ENCODE measurements around the gene HOXB4. TPM values are rescaled to one million over a fixed set of nuclear protein-coding genes. Genes with fewer than 3 reads are reported as not detected.

HOXB4 gene
- total RNA-seq, 1 experiment from 2014 or later, result 11.3 TPM

DNA sequence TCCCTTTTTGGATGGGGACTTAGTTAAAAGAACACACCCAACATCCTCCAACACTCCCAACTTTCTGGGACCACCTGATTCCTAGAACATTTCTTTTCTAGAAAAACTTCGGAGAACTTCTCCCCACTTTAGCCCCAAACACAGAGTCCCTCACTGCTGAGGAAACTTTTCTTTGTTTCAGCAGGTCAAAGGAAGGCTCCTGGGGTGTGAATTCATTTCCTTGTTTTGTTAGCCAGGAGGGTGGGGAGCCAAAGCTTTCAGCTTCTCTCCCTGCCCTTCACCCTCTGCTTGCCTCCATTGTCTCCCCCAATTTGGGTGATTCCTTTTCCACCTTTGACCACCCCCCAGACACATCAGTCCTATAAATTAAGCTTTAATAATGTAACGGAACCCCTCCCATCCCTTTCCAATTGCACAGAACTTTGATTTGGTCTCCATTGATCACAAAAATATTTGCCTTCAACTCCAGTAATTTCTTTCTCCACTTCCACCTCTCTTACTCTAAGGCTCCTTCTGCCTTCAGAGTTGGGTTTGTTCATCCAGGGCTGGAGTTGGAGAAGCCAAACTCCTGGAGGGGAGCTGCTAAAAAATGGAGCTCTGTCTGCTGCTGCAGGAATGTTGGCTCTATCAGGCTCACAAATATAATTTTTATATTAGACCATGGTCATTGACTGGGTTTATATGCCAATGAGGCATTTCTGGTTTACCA lies 10.3 kb downstream of the HOXB4 start:
- BruUV-seq (replicated peaks), result no TSS peak

More for the DNA sequence above, 10.3 kb downstream of the HOXB4 start:
- RAD21 ChIA-PET (ENCODE audit: low non-redundant PET in 1 of 2, low total read pairs in 2 of 2, uncharacterized antibody in 2 of 2, unreplicated experiment in 2 of 2), result no interaction called here
- H4K20me1 ChIP-seq (ENCODE audit: insufficient read depth), result no peaks in the 10 kb centered on the region
- CTCF ChIA-PET, result no interaction called here
- no peaks in the 10 kb centered on the region; a peak in 1 of 4 replicates for H3K36me3 ChIP-seq (ENCODE audit: control insufficient read depth in 1 of 2, insufficient read depth in 2 of 2, low read length in 2 of 2)
- no peak overlapping the region for H3K27ac ChIP-seq (ENCODE audit: low read depth, low read length)
- TF ChIP-seq EZH2 (IDR thresholded peaks at IDR 0.05) (no peak), CBX3 (IDR thresholded peaks at IDR 0.05; ENCODE audit: low read depth) (no peak), TCF7L2 (IDR thresholded peaks at IDR 0.05; ENCODE audit: borderline replicate concordance, extremely low read depth, insufficient read depth, insufficient read length) (no peak), FOSL1 (IDR thresholded peaks at IDR 0.05; ENCODE audit: low read depth) (no peak), RAD21 (IDR thresholded peaks at IDR 0.05; ENCODE audit: low read depth) (no peak), EZH2phosphoT487 (IDR thresholded peaks at IDR 0.05; ENCODE audit: borderline replicate concordance) (no peak), ZNF274 (IDR thresholded peaks at IDR 0.05; ENCODE audit: low read depth, low read length) (no peak), SP1 (IDR thresholded peaks at IDR 0.05; ENCODE audit: low read depth) (no peak), SIN3A (IDR thresholded peaks at IDR 0.05; ENCODE audit: low read depth) (no peak), YY1 (IDR thresholded peaks at IDR 0.05; ENCODE audit: extremely low read depth, insufficient replicate concordance, low read depth, low read length) (no peak), ELF1 (IDR thresholded peaks at IDR 0.05; ENCODE audit: borderline replicate concordance, low read depth) (no peak), SRF (IDR thresholded peaks at IDR 0.05; ENCODE audit: low read depth) (no peak), JUND (IDR thresholded peaks at IDR 0.05) (no peak), ZFX (IDR thresholded peaks at IDR 0.05) (no peak), POLR2AphosphoS5 (IDR thresholded peaks at IDR 0.05; ENCODE audit: low read depth, low read length) (no peak), EGR1 (IDR thresholded peaks at IDR 0.05; ENCODE audit: low read depth) (no peak)
- TF ChIP-seq, protein P1, sequence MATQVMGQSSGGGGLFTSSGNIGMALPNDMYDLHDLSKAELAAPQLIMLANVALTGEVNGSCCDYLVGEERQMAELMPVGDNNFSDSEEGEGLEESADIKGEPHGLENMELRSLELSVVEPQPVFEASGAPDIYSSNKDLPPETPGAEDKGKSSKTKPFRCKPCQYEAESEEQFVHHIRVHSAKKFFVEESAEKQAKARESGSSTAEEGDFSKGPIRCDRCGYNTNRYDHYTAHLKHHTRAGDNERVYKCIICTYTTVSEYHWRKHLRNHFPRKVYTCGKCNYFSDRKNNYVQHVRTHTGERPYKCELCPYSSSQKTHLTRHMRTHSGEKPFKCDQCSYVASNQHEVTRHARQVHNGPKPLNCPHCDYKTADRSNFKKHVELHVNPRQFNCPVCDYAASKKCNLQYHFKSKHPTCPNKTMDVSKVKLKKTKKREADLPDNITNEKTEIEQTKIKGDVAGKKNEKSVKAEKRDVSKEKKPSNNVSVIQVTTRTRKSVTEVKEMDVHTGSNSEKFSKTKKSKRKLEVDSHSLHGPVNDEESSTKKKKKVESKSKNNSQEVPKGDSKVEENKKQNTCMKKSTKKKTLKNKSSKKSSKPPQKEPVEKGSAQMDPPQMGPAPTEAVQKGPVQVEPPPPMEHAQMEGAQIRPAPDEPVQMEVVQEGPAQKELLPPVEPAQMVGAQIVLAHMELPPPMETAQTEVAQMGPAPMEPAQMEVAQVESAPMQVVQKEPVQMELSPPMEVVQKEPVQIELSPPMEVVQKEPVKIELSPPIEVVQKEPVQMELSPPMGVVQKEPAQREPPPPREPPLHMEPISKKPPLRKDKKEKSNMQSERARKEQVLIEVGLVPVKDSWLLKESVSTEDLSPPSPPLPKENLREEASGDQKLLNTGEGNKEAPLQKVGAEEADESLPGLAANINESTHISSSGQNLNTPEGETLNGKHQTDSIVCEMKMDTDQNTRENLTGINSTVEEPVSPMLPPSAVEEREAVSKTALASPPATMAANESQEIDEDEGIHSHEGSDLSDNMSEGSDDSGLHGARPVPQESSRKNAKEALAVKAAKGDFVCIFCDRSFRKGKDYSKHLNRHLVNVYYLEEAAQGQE (IDR thresholded peaks at IDR 0.05; ENCODE audit: low read depth), result no peak
- TF ChIP-seq, protein P2, sequence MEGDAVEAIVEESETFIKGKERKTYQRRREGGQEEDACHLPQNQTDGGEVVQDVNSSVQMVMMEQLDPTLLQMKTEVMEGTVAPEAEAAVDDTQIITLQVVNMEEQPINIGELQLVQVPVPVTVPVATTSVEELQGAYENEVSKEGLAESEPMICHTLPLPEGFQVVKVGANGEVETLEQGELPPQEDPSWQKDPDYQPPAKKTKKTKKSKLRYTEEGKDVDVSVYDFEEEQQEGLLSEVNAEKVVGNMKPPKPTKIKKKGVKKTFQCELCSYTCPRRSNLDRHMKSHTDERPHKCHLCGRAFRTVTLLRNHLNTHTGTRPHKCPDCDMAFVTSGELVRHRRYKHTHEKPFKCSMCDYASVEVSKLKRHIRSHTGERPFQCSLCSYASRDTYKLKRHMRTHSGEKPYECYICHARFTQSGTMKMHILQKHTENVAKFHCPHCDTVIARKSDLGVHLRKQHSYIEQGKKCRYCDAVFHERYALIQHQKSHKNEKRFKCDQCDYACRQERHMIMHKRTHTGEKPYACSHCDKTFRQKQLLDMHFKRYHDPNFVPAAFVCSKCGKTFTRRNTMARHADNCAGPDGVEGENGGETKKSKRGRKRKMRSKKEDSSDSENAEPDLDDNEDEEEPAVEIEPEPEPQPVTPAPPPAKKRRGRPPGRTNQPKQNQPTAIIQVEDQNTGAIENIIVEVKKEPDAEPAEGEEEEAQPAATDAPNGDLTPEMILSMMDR (IDR thresholded peaks at IDR 0.05 in 2 of 3, conservative IDR thresholded peaks at IDR 0.05 in 1 of 3; ENCODE audit: borderline replicate concordance in 1 of 3, insufficient read depth in 1 of 3, low read depth in 2 of 3, low read length in 2 of 3), result no peak
- TF ChIP-seq, protein P3, sequence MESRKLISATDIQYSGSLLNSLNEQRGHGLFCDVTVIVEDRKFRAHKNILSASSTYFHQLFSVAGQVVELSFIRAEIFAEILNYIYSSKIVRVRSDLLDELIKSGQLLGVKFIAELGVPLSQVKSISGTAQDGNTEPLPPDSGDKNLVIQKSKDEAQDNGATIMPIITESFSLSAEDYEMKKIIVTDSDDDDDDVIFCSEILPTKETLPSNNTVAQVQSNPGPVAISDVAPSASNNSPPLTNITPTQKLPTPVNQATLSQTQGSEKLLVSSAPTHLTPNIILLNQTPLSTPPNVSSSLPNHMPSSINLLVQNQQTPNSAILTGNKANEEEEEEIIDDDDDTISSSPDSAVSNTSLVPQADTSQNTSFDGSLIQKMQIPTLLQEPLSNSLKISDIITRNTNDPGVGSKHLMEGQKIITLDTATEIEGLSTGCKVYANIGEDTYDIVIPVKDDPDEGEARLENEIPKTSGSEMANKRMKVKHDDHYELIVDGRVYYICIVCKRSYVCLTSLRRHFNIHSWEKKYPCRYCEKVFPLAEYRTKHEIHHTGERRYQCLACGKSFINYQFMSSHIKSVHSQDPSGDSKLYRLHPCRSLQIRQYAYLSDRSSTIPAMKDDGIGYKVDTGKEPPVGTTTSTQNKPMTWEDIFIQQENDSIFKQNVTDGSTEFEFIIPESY (IDR thresholded peaks at IDR 0.05; ENCODE audit: extremely low read depth, insufficient replicate concordance, low read length), result no peak
- no peaks in the 10 kb centered on the region for H3K27me3 ChIP-seq (ENCODE audit: insufficient read depth, low read length)
- no peak overlapping the region for H3K4me3 ChIP-seq (replicated peaks in 1 of 2; ENCODE audit: low read depth in 1 of 2, low read length in 2 of 2)
- H2AFZ ChIP-seq (ENCODE audit: low read depth, low read length, poor library complexity, severe bottlenecking), result no peak overlapping the region
- DNase-seq (ENCODE audit: low read depth, low spot score), result no peak
- POLR2A ChIA-PET, result no interaction called here
- no peak overlapping the region for H3K9ac ChIP-seq (ENCODE audit: low read length)
- peaks cover 53% of the 10 kb centered on the region for H3K79me2 ChIP-seq (ENCODE audit: insufficient read depth, low read length)
- ATAC-seq, result no peak
- H3K9me2 ChIP-seq (ENCODE audit: insufficient read depth), result no peaks in the 10 kb centered on the region
- intact Hi-C loops (cut with micrococcal nuclease), result no loop called here
- no peaks in the 10 kb centered on the region for H3K9me3 ChIP-seq (ENCODE audit: control insufficient read depth in 1 of 2, insufficient read depth in 1 of 2, low read depth in 1 of 2, low read length in 2 of 2)
- no peaks in the 10 kb centered on the region for H3K4me1 ChIP-seq (ENCODE audit: control insufficient read depth in 1 of 2, insufficient read depth in 2 of 2, low read length in 2 of 2)
- H3K4me2 ChIP-seq (ENCODE audit: low read length), result no peak overlapping the region
